Measurements from ENCODE around the gene FOXN3. TPM values are rescaled to one million over a fixed set of nuclear protein-coding genes. Genes with fewer than 3 reads are reported as not detected.

The FOXN3 gene
- total and polyA plus RNA-seq, 10 of the 15 experiments (the other 5 are each of a cell fraction or from before 2014, with no cell fraction given) = 4.5 to 68.9 (median 29.7) TPM

- TF ChIP-seq NKRF (conservative IDR thresholded peaks at IDR 0.05) = no peak
- TF ChIP-seq MYB (IDR thresholded peaks at IDR 0.05; ENCODE audit: borderline replicate concordance, low read depth, low read length) = no peak
- no peak for TF ChIP-seq ZNF274 (IDR thresholded peaks at IDR 0.05; ENCODE audit: insufficient read depth, insufficient read length)
- TF ChIP-seq MTA2 (IDR thresholded peaks at IDR 0.05; ENCODE audit: low read depth) = peak; percentile 33; the same call in 1 of the 2 replicates
- no peak for TF ChIP-seq TCF3 (IDR thresholded peaks at IDR 0.05; ENCODE audit: borderline replicate concordance, insufficient read depth, low read depth, low read length)
- TF ChIP-seq MEF2A (IDR thresholded peaks at IDR 0.05; ENCODE audit: insufficient read depth, low read depth, low read length) = peak; percentile 98
- peak; percentile 51; the same call in 1 of the 2 replicates for TF ChIP-seq RUNX3 (IDR thresholded peaks at IDR 0.05; ENCODE audit: low read length)
- peak; percentile 72; the same call in 1 of the 2 replicates for TF ChIP-seq POLR2AphosphoS2 (IDR thresholded peaks at IDR 0.05; ENCODE audit: low read depth, low read length)
- peak; percentile 55; the same call in 1 of the 2 replicates for TF ChIP-seq FOXM1 (IDR thresholded peaks at IDR 0.05; ENCODE audit: low read depth, low read length)
- TF ChIP-seq BACH1 (IDR thresholded peaks at IDR 0.05; ENCODE audit: borderline replicate concordance) = no peak
- TF ChIP-seq, protein P1, sequence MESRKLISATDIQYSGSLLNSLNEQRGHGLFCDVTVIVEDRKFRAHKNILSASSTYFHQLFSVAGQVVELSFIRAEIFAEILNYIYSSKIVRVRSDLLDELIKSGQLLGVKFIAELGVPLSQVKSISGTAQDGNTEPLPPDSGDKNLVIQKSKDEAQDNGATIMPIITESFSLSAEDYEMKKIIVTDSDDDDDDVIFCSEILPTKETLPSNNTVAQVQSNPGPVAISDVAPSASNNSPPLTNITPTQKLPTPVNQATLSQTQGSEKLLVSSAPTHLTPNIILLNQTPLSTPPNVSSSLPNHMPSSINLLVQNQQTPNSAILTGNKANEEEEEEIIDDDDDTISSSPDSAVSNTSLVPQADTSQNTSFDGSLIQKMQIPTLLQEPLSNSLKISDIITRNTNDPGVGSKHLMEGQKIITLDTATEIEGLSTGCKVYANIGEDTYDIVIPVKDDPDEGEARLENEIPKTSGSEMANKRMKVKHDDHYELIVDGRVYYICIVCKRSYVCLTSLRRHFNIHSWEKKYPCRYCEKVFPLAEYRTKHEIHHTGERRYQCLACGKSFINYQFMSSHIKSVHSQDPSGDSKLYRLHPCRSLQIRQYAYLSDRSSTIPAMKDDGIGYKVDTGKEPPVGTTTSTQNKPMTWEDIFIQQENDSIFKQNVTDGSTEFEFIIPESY (IDR thresholded peaks at IDR 0.05) = no peak
- no peak for TF ChIP-seq ETV6 (conservative IDR thresholded peaks at IDR 0.05 in 1 of 2, IDR thresholded peaks at IDR 0.05 in 1 of 2; ENCODE audit: borderline replicate concordance in 1 of 2, low read depth in 1 of 2)
- no peak for TF ChIP-seq BCLAF1 (IDR thresholded peaks at IDR 0.05)
- 0 out of 2 replicates have a peak, but pooled peaks have one; percentile 2 for TF ChIP-seq RAD21 (IDR thresholded peaks at IDR 0.05; ENCODE audit: insufficient read depth, low read depth, low read length)
- no peak for TF ChIP-seq SUPT20H (IDR thresholded peaks at IDR 0.05; ENCODE audit: borderline replicate concordance, control insufficient read depth, low read depth, low read length)
- TF ChIP-seq POU2F2 (IDR thresholded peaks at IDR 0.05; ENCODE audit: borderline replicate concordance, low read depth, low read length) = peak; percentile 74; the same call in 2 of the 3 replicates
- peak; percentile 71; the same call in 1 of the 2 replicates for TF ChIP-seq ASH2L (IDR thresholded peaks at IDR 0.05; ENCODE audit: borderline replicate concordance, low read depth)
- TF ChIP-seq NBN (IDR thresholded peaks at IDR 0.05) = peak; percentile 70
- TF ChIP-seq PBX3 (IDR thresholded peaks at IDR 0.05; ENCODE audit: insufficient replicate concordance, low read depth, low read length) = no peak
- TF ChIP-seq RB1 (IDR thresholded peaks at IDR 0.05; ENCODE audit: borderline replicate concordance) = peak; percentile 41; the same call in 1 of the 2 replicates
These were observed 113.3 kb downstream of the FOXN3 start (continued) for GRCh38 chr14:89303456-89304435.
